K562 (cell line): ENCODE measurements around the gene KNDC1. TPM values are rescaled to one million over a fixed set of nuclear protein-coding genes. Genes with fewer than 3 reads are reported as not detected.

Source experiments
- ATAC-seq: fragments of 200-7000 bp; cut with Tn5 transposase; 3 replicates; pipeline ENCODE4 v1.9.1; 2020; ENCODE audit warnings: moderate library complexity
- BruUV-seq: library from RNA; stranded (reverse); fragments of 400-500 nt; replicated peaks from 2 replicates; lab custom pipeline; 2021; lab: Mats Ljungman, UMichigan
- CTCF ChIA-PET: fragments of 300-600 bp; formaldehyde crosslinking; extraction: SDS; loops from one replicate; lab custom pipeline; 2021; ENCODE audit warnings: low intra/inter-chr PET ratio; lab: Yijun Ruan, JAX
- POLR2A ChIA-PET: fragments of 300-600, 350-650 bp; sonication (Branson Sonifier 250); formaldehyde crosslinking; extraction: SDS; loops from one replicate; lab custom pipeline; 2021; ENCODE audit warnings: antibody characterized with exemption, inconsistent platforms; lab: Yijun Ruan, JAX
- DNase-seq, 4 experiments: peaks; one replicate each; pipeline versions ENCODE4 v3.0.0 to v3.0.0-alpha.2; 2011 to 2018; ENCODE audit warnings: low spot score in 3 of 4, mixed read lengths in 3 of 4; ENCODE audit errors: extremely low read depth in 1 of 4
- FAIRE-seq: peaks from 2 replicates; lab custom pipeline; 2011; peaks lifted over from hg19 to GRCh38; lab: Jason Lieb, UNC
- H2AFZ ChIP-seq: 2 replicates; pipeline ENCODE4 v1.6.0; 2011; ENCODE audit warnings: low read depth, low read length, control low read depth, inconsistent platforms
- H3K27ac ChIP-seq: fragments of 200-600 bp; 3 replicates; pipeline ENCODE4 v1.8.0; 2011; ENCODE audit warnings: low read depth, mild to moderate bottlenecking, control low read depth, inconsistent platforms, low read length, moderate library complexity, mixed read lengths; ENCODE audit errors: extremely low read depth
- H3K27me3 ChIP-seq, 2 experiments: fragments of 300-600 bp in 1 of 2; 2 replicates in 1 of 2; 3 replicates in 1 of 2; pipeline versions ENCODE4 v1.6.0 to v1.8.0; 2011; ENCODE audit warnings: inconsistent platforms in 2 of 2, low read length in 2 of 2, mild to moderate bottlenecking in 1 of 2, mixed read lengths in 1 of 2, moderate library complexity in 1 of 2; ENCODE audit not compliant: control insufficient read depth in 2 of 2, insufficient read depth in 2 of 2
- H3K36me3 ChIP-seq: fragments of 300-600 bp; 3 replicates; pipeline ENCODE4 v1.8.0; 2011; ENCODE audit warnings: mild to moderate bottlenecking, low read length, inconsistent platforms; ENCODE audit not compliant: control insufficient read depth, insufficient read depth
- H3K4me1 ChIP-seq, 2 experiments: fragments of 200-600 bp in 1 of 2; replicated peaks in 1 of 2; 2 replicates in 1 of 2; 3 replicates in 1 of 2; pipeline versions ENCODE4 v1.5.1 to v1.8.0; 2011; ENCODE audit warnings: inconsistent platforms in 2 of 2, low read length in 2 of 2, mild to moderate bottlenecking in 1 of 2, mixed read lengths in 1 of 2, moderate library complexity in 1 of 2; ENCODE audit not compliant: control insufficient read depth in 2 of 2, insufficient read depth in 2 of 2
- H3K4me2 ChIP-seq: 2 replicates; pipeline ENCODE4 v1.6.1; 2011; ENCODE audit warnings: low read length, control low read depth, inconsistent platforms, mixed read lengths; ENCODE audit not compliant: insufficient read depth
- H3K4me3 ChIP-seq: fragments of 200-600 bp; sonication (generic), shearing (Covaris generic); 2 replicates; pipeline ENCODE4 v1.5.1; 2016; ENCODE audit warnings: control low read depth, inconsistent platforms
- H3K79me2 ChIP-seq: fragments of 200-600 bp; 3 replicates; pipeline ENCODE4 v1.8.0; 2011; ENCODE audit warnings: low read length, inconsistent platforms; ENCODE audit not compliant: control insufficient read depth, insufficient read depth
- H3K9ac ChIP-seq, 2 experiments: 2 replicates each; pipeline versions ENCODE4 v1.6.0 to v1.6.1; 2011; ENCODE audit warnings: low read depth in 2 of 2, low read length in 2 of 2, control low read depth in 1 of 2, inconsistent platforms in 1 of 2, mild to moderate bottlenecking in 1 of 2, mixed read lengths in 1 of 2; ENCODE audit not compliant: insufficient read depth in 1 of 2
- H3K9me1 ChIP-seq: one replicate; pipeline ENCODE4 v1.6.0; 2011; ENCODE audit warnings: inconsistent platforms, mild to moderate bottlenecking, low read length, moderate library complexity; ENCODE audit not compliant: control insufficient read depth, insufficient read depth
- H3K9me3 ChIP-seq: replicated peaks from 2 replicates; pipeline ENCODE4 v1.5.1; 2011; ENCODE audit warnings: low read depth, low read length, inconsistent platforms; ENCODE audit not compliant: control insufficient read depth, insufficient read depth
- H4K20me1 ChIP-seq: replicated peaks from 2 replicates; pipeline ENCODE4 v1.6.1; 2011; ENCODE audit warnings: low read length, inconsistent platforms, mixed read lengths; ENCODE audit not compliant: control insufficient read depth, insufficient read depth
- ARID2 ChIP-seq: fragments of 450-650 bp; IDR thresholded peaks from 2 replicates; pipeline ENCODE4 v1.6.1; 2017; ENCODE audit warnings: antibody characterized with exemption, mild to moderate bottlenecking
- BDP1 ChIP-seq: IDR thresholded peaks from 3 replicates; pipeline ENCODE4 v1.6.1; 2011; ENCODE audit not compliant: insufficient read length, insufficient read depth
- CGGBP1 ChIP-seq: fragments of 250-450 bp; sonication (Bioruptor Pico); IDR thresholded peaks from 2 replicates; pipeline ENCODE4 v1.9.0; 2021; ENCODE audit warnings: mild to moderate bottlenecking
- CHD1 ChIP-seq: fragments of 200-600 bp; sonication (generic); IDR thresholded peaks from one replicate; pipeline ENCODE4 v1.6.1; 2012; ENCODE audit warnings: mild to moderate bottlenecking, moderate library complexity, low read length, inconsistent platforms
- GATA2 ChIP-seq: sonication (generic); formaldehyde crosslinking; IDR thresholded peaks from 2 replicates; pipeline ENCODE4 v1.4.0; 2020; ENCODE audit warnings: mild to moderate bottlenecking, missing genetic modification reagents
- MTF1 ChIP-seq: fragments of 250-450 bp; sonication (Bioruptor Pico); IDR thresholded peaks from 2 replicates; pipeline ENCODE4 v1.9.0; 2021; ENCODE audit warnings: moderate library complexity, mild to moderate bottlenecking, inconsistent platforms, borderline replicate concordance
- NR1H2 ChIP-seq: sonication (generic); formaldehyde crosslinking; IDR thresholded peaks from 2 replicates; pipeline ENCODE4 v1.4.0; 2020; ENCODE audit warnings: mild to moderate bottlenecking, missing genetic modification reagents
- SIN3B ChIP-seq: fragments of 450-650 bp; IDR thresholded peaks from 2 replicates; pipeline ENCODE4 v1.6.1; 2017; ENCODE audit warnings: low read depth, mild to moderate bottlenecking, moderate library complexity
- SMAD3 ChIP-seq: fragments of 450-650 bp; formaldehyde crosslinking; conservative IDR thresholded peaks from 2 replicates; pipeline ENCODE4 v1.4.0; 2020; ENCODE audit warnings: mild to moderate bottlenecking
- SP1 ChIP-seq: sonication (generic); formaldehyde crosslinking; IDR thresholded peaks from 2 replicates; pipeline ENCODE4 v1.8.1; 2022; ENCODE audit warnings: mild to moderate bottlenecking, missing genetic modification reagents
- TEAD2 ChIP-seq: fragments of 450-650 bp; IDR thresholded peaks from 2 replicates; pipeline ENCODE4 v1.6.1; 2016; ENCODE audit warnings: missing genetic modification characterization, control low read depth, missing compliant biosample characterization
- ZMIZ1 ChIP-seq, 2 experiments: fragments of 150-350 bp in 1 of 2; IDR thresholded peaks; 2 replicates each; pipeline ENCODE4 v1.6.1; 2012 to 2016; ENCODE audit warnings: low read depth in 2 of 2, low read length in 2 of 2, mild to moderate bottlenecking in 1 of 2, moderate library complexity in 1 of 2
- ZNF12 ChIP-seq: sonication (generic); formaldehyde crosslinking; IDR thresholded peaks from 2 replicates; pipeline ENCODE4 v1.4.0; 2020; ENCODE audit warnings: mild to moderate bottlenecking, missing genetic modification reagents
- ZNF121 ChIP-seq: sonication (generic); formaldehyde crosslinking; conservative IDR thresholded peaks from 2 replicates; pipeline ENCODE4 v1.8.0; 2022; ENCODE audit warnings: missing genetic modification reagents
- ZNF24 ChIP-seq: fragments of 450-650 bp; IDR thresholded peaks from 2 replicates; pipeline ENCODE4 v1.6.1; 2016
- ZNF398 ChIP-seq: fragments of 250-450 bp; sonication (Bioruptor Pico); IDR thresholded peaks from 2 replicates; pipeline ENCODE4 v1.8.0; 2021; ENCODE audit warnings: moderate library complexity, mild to moderate bottlenecking, inconsistent platforms
- WGBS: fragments of 100-300 bp; shearing (Covaris generic); methylation state at CpG from one replicate; pipeline ENCODE4 v1.1.6; 2016; ENCODE audit warnings: low coverage, mixed read lengths; ENCODE audit not compliant: insufficient coverage; ENCODE audit errors: missing lambda C conversion rate; 5-methylcytosine and 5-hydroxymethylcytosine counted together
- in situ Hi-C: fragments of 300-500 bp; cut with MboI; formaldehyde crosslinking; loops from 4 replicates; pipeline ENCODE4 v1.15.0; 2018; ENCODE audit warnings: inconsistent platforms, mixed read lengths
- intact Hi-C: fragments of 100-400 bp; cut with micrococcal nuclease; formaldehyde crosslinking; loops from 2 replicates; pipeline ENCODE4 v1.14.2; 2022
- polyA plus RNA-seq, 8 experiments: library from polyadenylated mRNA; depleted of rRNA in 4 of 8; stranded (reverse) in 5 of 8; unstranded in 3 of 8; fragments of >200 nt; fragmentation: Nextera tagmentation in 2 of 8; fragmentation: Illumina TruSeq in 1 of 8; extraction: Ambion mirVana in 2 of 8; extraction: Trizol in 1 of 8; gene quantifications; 2 replicates each; pipeline versions ENCODE4 v1.2.1 to v1.2.3, GENCODE V29; 2011 to 2014; ENCODE audit warnings: inconsistent platforms in 1 of 8, missing spikeins in 1 of 8
- total RNA-seq, 7 experiments: library from RNA; depleted of rRNA in 6 of 7; stranded (reverse); fragments of >200 nt in 6 of 7; fragmentation: Illumina TruSeq in 2 of 7; extraction: Trizol in 2 of 7; gene quantifications; 2 replicates each; pipeline versions ENCODE4 v1.2.1 to v1.2.3, GENCODE V29; 2011 to 2021; ENCODE audit warnings: low replicate concordance in 1 of 7

Gene KNDC1
- total and polyA plus RNA-seq, 9 of the 15 experiments (the other 6 are each of a cell fraction or from before 2014, with no cell fraction given), result 0.07 to 0.26 (median 0.11) TPM; not detected in 6

GRCh38 chr10:133206356-133207040 is 46.5 kb downstream of the KNDC1 start:
- Histone ChIP-seq H3K27me3 (peaks cover 5 to 53% of the 10 kb centered on the region in 2 experiments; a peak in 3 of 5 replicates), H3K4me2 (no peak overlapping the region), H2AFZ (no peak overlapping the region), H3K9me1 (no peaks in the 10 kb centered on the region), H3K79me2 (no peaks in the 10 kb centered on the region), H3K9me3 (no peaks in the 10 kb centered on the region; the same call in 1 of the 2 replicates), H3K27ac (no peak overlapping the region), H3K9ac (no peak overlapping the region; a peak in 1 of 4 replicates), H4K20me1 (no peaks in the 10 kb centered on the region), H3K4me1 (peaks cover 0 to 66% of the 10 kb centered on the region in 2 experiments; a peak in 2 of 5 replicates), H3K36me3 (no peaks in the 10 kb centered on the region), H3K4me3 (no peak overlapping the region)
- in situ Hi-C loops, result no loop called here
- ATAC-seq, result no peak
- ChIA-PET CTCF (no interaction called here), POLR2A (no interaction called here)
- BruUV-seq, result no TSS peak
- intact Hi-C loops, result no loop called here
- 0% methylated on average over 4 of the region's 17 CpGs for WGBS
- DNase-seq, result no peak
- FAIRE-seq, result no peak
- TF ChIP-seq NR1H2 (CRISPR knock-in tag), result no peak
- no peak for TF ChIP-seq ARID2
- no peak for TF ChIP-seq ZNF121 (CRISPR knock-in tag)
- TF ChIP-seq SIN3B, result no peak
- TF ChIP-seq ZNF24, result no peak
- TF ChIP-seq MTF1, result no peak
- TF ChIP-seq ZMIZ1 (IDR thresholded peaks at IDR 0.05; ENCODE audit: low read depth in 2 of 2, low read length in 2 of 2), result no peak
- no peak for TF ChIP-seq ZNF12 (CRISPR knock-in tag)
- no peak for TF ChIP-seq SP1
- no peak for TF ChIP-seq BDP1
- TF ChIP-seq GATA2 (CRISPR knock-in tag), result no peak
- TF ChIP-seq TEAD2 (tag), result no peak
- no peak for TF ChIP-seq CHD1
- no peak for TF ChIP-seq SMAD3 (CRISPR knock-in tag)
- TF ChIP-seq CGGBP1 (CRISPR knock-in tag), result no peak
- no peak for TF ChIP-seq ZNF398
